ENCODE results near the gene ZGPAT. TPM values are rescaled to one million over a fixed set of nuclear protein-coding genes. Genes with fewer than 3 reads are reported as not detected.
"Not testable (repeated sequence)": the region's sequence is repeated elsewhere in the genome, so short reads cannot be mapped to it uniquely, and the experiment has no call there.

The ZGPAT gene, protein sequence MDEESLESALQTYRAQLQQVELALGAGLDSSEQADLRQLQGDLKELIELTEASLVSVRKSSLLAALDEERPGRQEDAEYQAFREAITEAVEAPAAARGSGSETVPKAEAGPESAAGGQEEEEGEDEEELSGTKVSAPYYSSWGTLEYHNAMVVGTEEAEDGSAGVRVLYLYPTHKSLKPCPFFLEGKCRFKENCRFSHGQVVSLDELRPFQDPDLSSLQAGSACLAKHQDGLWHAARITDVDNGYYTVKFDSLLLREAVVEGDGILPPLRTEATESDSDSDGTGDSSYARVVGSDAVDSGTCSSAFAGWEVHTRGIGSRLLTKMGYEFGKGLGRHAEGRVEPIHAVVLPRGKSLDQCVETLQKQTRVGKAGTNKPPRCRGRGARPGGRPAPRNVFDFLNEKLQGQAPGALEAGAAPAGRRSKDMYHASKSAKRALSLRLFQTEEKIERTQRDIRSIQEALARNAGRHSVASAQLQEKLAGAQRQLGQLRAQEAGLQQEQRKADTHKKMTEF
- 14.5 TPM for polyA plus RNA-seq (2013, experiment 1 of 2; ENCODE audit: insufficient read length)
- 15.7 TPM for polyA plus RNA-seq (2013, experiment 2 of 2; ENCODE audit: insufficient read length)

DNA sequence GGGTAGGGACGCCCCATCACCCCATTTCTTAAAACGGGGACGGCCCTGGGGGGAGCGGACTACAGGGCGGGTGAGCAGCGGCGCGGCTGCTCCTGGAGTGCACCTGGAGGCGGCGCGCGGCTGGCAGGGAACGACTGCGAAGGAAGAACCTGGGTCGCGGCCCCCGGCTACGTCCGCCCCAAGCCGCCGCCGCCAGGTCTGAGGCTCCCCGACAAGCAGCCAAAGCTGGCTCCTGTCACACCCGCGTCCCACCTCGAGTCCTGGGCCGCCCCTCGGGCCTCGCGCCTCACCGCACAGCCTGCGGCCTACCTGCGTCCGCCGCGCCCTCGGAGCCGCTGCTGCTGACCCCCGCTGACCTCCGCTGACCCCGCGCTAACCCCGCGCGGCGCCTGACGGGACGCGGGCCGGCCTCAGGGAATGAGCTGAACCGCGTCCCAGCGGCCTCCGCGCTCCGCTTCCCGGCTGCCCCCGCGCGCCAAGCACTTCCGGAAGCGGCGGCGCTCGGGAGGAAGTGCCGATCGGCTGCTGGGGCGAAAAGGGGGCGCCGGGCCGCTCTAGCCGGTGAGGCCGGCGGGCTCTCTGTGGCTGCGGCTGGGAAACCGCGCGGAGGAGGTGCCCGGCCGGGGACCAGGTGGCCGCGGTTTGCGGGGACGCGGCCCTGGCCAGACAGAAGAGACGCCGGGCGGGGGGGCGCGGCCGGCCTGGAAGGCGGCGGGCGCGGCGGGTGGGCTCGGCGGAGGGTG lies at the start of gene ZGPAT, which contains the start of gene ARFRP1:
ZGPAT (plus strand) TSS at position 482 of the 743 bp plus-strand sequence. CDS start 542 bp downstream, outside the sequence.
ARFRP1 (minus strand) TSS at position 419 of the 743 bp plus-strand sequence. CDS start 885 bp downstream, outside the sequence.
- DNase-seq, result peak; percentile 79

DNA sequence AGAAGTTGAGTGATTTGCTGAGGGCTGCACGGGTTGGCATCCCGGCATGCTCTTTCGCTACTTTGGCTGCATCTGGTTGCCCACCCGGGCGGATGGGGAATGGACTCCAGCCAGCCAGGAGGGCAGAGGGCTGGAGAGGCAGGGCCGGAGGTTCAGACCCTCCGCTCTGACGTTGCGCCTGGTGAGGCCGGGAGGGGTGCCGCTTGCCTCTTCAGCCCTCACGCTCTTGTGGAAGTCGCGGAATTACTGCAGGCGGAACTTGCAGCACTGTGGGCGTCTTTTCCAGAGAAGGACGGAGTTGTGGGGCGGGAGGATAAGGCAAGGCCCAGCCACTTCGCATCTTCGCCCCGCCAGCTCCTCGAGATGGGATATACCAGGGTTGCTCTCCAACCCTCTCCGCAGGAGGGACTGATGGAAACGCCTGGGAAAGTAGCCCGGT lies 49.1 kb upstream of the ZGPAT start:
- peak; percentile 24 for DNase-seq

DNA sequence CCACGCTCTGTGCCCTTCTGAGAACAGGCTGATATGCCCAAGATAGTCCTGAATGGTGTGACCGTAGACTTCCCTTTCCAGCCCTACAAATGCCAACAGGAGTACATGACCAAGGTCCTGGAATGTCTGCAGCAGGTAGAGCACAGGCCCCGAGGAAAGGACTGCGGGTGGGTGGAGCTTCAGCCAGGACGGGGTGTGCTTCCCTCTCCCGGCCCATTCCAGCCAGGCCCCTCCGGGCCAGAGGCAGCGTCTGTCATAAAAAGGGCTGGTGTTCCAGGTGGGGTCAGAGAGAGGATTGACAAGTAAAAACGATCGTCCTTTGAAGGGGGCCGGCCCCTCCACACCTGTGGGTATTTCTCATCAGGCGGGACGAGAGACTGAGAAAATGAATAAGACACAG lies 48.5 kb upstream of the ZGPAT start:
- DNase-seq, result no peak

DNA sequence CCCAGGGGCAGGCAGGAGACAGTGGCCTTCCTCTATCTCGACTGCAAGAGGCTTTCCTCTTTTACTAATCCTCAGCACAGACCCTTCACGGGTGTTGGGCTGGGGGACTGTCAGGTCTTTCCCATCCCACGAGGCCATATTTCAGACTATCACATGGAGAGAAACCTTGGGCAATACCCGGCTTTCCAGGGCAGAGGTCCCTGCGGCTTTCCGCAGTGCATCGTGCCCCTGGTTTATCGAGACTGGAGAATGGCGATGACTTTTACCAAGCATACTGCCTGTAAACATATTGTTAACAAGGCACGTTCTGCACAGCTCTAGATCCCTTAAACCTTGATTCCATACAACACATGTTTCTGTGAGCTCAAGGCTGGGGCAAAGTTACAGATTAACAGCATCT lies 47.7 kb upstream of the ZGPAT start:
- not testable (repeated sequence) for DNase-seq

DNA sequence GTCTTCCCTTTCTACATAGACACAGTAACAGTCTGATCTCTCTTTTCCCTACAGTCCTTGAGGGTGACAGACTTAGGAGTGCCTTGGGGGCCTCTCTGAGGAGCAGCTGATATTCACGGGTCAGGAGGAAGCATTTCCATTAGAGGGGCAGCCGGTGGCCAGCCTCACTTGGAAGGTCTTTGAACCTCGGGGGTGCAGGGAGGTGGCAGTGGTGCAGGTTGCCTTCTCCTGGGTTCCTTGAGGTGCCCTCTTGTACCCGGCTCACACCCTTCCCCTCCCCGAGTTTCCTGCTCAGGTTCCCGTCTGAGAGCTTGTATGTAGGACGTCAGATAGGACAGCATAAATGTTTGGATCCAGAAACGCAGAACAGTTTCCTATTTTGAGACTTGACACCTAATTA lies 47.2 kb upstream of the ZGPAT start:
- no peak for DNase-seq

DNA sequence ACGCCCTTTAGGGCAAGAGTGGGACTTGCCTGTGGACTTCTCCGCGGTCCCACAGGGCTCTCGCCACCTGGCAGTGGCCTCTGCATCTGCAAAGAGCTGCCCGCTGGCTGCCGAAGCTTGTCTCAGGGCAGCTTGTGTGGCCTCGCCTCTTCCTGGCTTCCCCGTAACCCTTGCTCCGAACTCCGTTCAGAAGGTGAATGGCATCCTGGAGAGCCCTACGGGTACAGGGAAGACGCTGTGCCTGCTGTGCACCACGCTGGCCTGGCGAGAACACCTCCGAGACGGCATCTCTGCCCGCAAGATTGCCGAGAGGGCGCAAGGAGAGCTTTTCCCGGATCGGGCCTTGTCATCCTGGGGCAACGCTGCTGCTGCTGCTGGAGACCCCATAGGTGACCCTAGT lies 46.7 kb upstream of the ZGPAT start:
- no peak for DNase-seq

DNA sequence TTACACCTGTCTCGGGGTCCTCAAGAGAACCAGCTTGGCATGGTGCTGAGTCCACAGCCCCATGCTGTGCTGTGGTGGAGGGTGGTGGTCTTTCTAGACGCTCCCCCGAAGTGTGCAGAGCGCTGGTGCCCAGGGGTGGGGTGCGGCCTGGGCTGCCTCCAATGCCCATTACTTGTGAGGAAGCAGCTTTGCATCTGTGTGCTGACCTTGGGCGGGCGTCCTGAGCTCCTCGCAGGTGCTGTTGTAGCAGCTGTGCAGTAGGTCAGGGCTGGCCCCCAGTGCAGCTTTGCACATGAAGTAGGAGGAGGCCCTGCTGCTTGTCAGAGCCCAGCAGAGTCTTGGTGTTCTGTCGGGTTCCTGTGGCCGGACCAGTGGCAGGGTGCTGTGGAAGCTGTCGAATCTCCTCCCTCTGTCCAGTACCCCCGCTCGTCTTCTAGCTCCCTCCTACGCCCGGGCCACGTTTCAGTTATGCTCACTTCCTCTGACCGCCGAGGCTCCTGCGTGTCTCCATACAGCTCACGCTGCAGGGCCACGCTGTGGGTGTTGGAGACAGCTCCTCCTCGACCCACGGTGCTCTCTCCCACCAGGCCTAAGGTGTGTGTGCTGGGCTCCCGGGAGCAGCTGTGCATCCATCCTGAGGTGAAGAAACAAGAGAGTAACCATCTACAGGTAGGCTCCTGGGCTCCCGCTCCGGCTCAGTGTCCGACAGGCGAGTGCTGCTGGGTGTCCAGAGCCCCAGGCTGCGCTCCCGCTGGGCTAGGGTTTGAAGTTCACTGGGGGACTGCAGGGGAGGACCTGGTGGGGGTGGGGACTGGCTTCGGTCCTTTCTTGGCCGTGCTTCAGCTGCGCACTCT lies 45.7 kb upstream of the ZGPAT start:
- DNase-seq, result no peak

DNA sequence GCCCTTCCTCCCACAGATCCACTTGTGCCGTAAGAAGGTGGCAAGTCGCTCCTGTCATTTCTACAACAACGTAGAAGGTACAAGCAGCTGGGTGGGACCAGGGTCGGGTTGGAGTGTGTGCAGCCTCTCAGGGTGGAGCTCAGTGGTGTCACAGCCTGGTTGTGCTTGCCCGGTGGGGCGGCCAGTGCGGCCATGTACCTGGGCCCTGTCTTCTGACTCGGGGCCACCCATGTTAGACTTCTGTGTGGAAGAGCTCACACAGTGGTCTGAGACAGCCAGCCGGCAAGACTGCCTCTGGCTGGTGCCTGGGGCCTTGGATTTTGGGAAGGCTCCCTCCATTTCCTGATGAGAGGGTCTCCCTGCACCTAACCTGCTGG lies 45.0 kb upstream of the ZGPAT start:
- DNase-seq, result no peak

DNA sequence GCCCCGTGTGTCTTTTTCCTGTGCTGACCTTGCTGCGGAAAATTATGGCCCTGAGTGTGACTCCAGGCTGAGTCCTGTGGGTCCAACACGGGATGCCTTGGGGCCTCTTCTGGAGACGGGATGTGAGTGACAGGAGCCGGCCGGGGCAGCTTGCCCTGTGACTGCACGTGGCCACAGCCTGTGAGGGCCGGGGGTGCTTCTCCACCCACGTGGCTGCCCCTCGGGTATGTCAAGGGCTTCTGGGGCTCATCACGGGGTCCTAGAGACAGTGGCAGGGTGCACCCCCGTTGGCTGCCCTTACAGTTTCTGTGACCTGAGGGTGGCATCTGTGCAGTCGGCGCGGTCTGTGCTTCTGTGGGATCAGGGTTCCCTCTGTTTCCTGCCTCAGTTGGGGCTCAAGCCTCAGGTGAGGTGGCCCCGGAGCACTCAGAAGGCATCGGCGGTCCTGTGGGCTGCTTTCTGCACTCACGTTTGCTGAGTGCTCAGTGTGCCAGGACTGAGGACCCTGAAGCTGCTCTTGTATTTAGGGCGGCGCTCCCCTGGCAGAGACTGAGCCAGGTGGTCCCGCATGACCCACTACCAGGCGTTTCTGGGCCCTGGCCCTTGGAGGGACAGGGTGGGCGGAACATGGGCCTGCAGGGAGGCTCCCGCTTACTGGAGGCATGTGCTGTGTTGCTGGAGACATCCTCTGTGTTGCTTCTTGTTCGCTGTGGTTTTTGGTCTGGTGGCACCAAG lies 44.3 kb upstream of the ZGPAT start:
- no peak for DNase-seq

DNA sequence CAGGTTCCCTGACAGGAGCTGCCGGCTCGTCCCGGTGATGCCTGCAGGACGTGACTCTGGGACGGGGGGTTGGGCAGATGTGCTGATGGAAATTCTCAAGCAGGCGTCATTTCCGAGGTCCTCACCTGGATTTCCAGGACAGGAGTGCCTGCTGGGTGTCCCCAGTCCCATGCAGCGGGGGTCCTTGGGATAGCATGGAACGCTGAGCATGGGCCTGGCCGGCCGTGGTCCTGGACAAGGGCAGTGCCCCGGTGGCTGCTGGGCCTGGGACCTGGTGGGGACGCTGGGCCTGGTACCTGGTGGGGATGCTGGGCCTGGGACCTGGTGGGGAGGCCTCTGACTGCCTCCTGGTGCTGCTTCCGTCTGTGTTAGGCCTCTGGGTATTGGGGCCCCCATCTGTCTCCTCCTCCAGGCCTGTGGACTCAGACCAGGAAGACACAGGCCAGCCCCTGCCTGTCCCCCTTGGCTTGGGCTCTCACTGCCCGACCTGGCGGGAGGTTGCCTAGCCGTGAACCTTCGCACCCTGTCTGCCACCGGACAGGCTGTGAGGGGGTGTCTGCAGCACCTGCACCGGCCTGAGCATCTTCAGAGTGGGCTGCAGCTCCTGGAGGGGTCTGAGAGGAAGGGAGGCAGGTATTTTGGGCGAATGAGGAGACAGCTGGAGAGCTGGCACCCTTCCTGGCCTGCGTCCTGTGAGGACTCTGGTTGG lies 43.5 kb upstream of the ZGPAT start:
- DNase-seq, result no peak

DNA sequence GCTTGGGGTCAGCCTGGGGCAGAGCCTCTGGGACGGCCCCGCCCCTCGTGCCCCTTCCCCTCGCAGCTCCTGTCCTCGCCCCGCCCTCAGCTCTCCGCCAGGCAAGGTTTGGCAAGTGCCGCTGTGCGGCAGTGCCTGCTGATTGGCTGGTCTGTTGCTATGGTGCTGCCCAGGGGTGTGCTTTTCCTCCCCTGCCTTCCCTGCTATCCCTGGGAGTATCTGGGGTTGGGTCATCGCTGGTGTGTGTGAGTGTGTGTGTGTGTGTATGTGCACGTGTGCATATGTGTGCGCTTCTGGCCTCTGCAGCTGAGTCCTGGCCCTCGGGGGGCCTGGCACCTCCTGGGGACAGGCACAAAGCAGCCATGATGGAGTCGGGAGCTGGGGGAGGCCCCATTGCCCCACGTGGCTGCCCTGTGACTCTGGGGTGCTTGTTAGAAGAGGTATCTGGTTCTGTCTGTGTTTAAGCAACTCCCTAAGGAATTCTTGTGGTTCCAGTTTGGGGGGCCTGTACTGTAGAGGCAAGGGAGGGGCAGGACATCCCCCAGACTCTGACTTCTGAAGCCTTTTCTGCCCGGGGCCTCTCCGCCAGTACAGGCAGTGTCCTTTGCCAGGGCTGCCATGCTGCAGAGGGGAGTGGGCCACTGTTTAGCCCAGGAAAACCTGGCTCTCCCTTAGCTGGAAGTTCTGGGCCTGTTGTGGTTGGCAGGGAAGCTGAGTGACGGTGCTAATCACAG lies 42.8 kb upstream of the ZGPAT start:
- DNase-seq, result peak; percentile 36

DNA sequence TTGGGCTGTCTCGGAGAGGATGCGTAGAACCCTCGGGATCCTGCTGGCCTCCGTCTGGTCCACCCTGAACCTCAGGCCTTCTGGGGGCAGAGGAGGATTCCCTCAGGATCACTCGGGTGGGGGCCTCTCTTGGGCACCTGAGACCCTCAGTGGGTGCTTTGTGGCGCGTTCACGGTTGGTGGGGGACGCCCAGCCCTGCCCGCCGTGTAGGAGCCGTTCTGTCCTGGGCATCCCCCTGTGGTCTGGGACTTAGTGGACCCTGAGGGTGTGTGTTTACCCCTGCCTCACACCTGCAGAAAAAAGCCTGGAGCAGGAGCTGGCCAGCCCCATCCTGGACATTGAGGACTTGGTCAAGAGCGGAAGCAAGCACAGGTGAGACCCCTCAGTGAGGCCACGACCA lies 42.1 kb upstream of the ZGPAT start:
- no peak for DNase-seq

DNA sequence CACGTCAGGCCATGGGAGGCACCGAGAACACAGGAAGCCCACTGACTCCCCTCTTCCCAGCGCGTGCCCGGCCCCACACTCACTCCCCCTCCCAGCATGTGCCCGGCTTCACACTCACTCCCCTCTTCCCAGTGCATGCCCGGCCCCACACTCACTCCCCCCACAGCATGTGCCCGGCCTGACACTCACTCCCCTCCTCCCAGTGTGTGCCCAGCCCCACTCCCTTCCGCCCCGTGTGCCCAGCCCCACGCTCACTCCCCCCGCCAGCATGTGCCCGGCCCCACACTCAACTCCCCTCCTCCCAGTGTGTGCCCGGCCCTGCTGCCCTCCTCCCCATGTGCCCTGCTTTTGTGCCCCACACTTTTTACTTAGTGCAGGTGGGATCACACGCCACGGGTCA lies 40.0 kb upstream of the ZGPAT start:
- no peak for DNase-seq

DNA sequence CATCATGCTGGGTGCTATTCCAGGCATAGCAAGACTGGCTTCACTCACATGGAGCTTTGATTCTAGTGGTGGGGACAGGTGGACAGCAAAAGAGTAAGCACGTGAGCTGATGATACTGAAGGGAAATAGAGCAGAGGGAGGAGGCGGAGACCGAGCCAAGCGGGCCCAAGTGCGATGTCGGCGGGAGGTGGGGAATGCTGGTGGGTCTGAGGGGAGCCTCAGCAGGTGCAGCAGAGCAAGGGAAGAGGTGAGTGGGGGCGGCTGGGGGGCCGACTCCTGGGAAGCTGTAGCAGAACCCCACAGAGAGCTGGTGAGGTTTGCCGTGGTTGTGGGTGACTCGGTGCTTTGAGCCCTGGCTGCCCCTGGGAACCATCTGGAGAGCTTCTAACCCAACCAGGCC lies 39.5 kb upstream of the ZGPAT start:
- no peak for DNase-seq

DNA sequence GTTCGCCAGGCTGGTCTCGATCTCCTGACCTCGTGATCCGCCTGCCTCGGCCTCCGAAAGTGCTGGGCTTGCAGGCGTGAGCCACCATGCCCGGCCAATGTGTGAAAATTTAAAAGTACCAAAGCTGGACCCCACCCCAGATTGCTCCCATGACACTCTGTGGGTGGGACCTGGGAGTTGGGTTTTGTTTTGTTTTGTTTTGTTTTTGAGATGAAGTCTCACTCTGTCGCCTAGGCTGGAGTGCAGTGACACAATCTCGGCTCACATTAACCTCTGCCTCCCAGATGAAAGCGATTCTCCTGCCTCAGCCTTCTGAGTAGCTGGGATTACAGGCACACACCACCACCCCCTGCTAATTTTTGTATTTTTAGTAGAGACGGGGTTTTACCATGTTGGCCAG lies 36.1 kb upstream of the ZGPAT start:
- not testable (repeated sequence) for DNase-seq

DNA sequence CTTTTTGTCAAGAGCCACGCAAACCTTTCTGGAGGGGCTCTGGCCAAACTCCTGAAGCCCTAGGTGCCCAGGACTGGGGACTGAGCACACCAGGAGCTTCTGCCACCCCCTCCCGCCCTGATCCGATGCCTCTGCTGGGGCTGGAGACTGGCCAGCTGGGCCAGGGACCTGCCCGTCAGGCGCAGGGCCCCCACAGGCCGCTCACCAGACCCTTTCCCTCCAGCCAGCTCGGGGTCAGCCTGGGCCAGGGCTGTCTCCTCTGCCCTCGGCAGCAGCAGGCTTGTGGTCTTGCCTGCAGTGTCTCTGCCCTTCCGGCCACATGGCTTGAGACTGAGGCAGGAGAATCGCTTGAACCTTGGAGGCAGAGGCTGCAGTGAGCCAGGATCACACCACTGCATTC lies 35.2 kb upstream of the ZGPAT start:
- DNase-seq, result no peak

DNA sequence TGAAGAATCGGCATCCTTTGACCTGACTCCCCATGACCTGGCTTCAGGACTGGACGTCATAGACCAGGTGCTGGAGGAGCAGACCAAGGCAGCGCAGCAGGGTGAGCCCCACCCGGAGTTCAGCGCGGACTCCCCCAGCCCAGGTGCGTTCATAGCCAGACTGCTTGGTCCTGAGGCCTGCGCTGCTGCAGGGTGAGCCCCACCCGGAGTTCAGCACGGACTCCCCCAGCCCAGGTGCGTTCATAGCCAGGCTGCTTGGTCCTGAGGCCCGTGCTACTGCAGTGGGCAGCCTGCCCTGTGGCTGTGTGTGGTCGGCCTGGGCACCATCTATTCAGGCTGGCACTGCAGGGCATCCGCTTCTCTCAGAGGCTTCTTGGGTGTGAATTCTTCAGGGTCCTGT lies 33.9 kb upstream of the ZGPAT start:
- no peak for DNase-seq

DNA sequence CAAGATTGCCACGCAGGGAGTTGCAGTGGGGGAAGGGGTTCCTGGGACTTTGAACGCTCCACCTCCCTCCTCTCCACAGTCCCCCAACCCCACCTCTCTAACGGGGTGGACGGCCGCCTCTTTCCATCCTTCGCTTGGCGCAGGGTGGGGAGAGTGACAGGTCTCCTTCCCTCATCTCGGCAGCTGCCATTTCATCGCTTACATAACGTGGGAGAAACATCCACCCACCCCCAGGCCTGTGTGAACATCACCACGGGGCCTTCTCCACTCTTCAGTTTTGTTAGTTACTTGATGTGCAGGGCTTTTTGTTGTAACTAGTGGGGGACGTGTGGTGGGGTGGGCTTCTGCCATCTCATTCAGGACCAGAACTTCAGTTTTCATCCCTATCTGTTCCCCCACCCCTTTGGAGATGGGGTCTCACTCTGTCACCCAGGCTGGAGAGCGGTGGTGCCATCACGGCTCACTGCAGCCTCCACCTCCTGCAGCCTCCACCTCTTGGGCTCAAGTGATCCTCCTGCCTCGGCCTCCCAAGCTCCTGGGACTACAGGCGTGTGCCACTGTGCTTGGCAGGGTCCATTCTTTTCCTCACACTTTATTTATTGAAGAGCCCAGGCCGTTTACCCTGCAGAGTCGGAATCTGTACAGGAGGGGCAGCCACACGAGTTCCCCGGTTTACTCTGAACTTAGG lies 32.0 kb upstream of the ZGPAT start:
- no peak for DNase-seq

DNA sequence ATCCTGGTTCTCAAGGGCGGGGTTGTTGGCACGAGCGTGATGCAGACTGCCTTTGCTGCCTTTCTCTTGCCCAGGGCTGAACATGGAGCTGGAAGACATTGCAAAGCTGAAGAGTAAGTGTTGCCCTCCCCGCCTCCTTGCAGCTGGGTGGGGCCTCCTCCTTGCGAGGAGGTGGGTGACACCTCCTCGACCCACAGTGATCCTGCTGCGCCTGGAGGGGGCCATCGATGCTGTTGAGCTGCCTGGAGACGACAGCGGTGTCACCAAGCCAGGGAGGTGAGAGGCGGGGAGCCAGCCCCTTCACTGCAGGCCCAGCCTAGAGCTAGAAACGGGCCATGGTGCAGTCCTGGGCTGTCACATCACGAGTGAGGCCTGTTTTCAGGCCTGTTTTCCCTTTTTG lies 29.8 kb upstream of the ZGPAT start:
- DNase-seq, result no peak

All from fibroblast of skin of abdomen (primary cell).